HG03135 (cell line): Measurements from ENCODE around the gene CABLES1.
"Not testable (repeated sequence)": the region's sequence is repeated elsewhere in the genome, so short reads cannot be mapped to it uniquely, and the experiment has no call there.

ENCODE experiments used
- ATAC-seq: cut with Tn5 transposase; IDR thresholded peaks from one replicate; pipeline ENCODE4 v1.9.1; 2021; ENCODE audit warnings: mild to moderate bottlenecking, moderate library complexity; ENCODE audit not compliant: unreplicated experiment

The CABLES1 gene

DNA sequence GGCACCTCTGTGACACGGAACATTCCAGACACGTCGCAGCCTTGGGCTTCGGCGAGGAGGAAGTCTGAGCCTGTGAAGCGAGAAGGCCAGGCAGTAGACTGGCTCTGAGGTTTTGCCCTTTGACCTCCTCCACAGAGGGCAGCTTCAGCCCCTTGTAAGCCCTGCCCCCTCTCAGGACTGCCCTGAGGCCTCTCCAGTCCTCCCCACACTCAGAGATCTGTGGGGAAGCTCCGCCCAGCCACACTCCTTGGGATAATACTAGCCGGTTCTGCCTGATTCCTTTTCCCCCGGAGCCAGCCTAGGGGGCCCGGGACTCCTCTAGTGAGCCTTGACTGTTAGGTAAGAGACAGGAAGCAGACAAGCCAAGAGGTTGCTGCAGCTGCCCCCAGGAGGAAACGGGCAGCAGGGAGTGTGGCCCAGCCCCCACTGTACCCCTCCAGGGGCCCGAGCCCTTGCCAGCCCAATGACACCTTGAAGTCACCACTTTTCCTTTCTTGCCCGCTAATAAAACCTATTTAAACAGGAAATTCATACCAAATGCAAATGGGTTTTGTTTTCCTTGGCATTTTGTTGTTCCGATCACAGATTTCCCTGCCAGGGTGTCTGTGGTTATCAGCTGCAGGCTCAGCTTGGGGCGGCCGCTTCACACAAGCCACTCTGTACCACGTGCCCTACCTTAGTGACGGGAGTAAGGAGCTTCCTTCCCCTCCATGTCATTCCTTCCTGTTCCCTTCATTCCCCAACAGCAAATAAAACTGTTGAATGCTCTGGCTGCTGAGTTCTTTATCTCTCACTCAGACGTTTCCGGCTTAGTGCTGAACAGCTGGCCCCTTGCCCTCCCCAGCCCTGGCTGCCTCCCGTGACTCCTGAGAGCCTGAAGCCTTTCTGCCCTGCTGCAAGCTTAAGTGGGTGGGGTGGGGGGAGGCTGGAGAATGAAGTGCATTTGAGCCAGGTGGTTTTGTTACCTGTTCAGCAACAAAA is 124.7 kb downstream of the CABLES1 start:
- ATAC-seq = peak; percentile 59

DNA sequence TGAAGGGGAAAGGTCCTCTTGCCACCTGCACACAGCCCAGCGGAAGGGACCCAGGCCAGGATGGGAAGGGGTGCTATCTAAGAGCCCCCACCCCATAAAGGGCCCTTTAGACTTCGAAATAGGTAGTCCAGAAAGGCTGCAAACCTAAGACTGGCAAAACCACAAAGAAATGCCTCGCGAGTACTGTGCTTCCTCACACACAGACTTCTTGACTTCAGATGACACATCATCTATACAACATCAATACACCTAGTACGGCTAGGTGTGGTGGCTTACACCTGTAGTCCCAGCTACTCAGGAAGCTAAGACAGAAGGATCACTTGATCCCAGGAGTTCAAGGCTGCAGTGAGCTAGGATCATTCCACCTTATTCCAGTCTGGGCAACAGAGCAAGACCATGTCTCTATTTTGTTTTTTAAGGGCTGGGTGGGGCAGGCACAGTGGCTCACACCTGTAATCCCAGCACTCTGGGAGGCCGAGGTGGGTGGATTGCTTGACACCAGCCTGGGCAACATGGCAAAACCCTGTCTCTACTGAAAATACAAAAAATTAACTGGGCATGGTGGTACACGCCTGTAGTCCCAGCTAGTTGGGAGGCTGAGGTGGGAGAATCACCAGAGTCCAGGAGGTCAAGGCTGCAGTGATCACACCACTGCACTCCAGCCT is 125.8 kb downstream of the CABLES1 start:
- ATAC-seq = no peak

DNA sequence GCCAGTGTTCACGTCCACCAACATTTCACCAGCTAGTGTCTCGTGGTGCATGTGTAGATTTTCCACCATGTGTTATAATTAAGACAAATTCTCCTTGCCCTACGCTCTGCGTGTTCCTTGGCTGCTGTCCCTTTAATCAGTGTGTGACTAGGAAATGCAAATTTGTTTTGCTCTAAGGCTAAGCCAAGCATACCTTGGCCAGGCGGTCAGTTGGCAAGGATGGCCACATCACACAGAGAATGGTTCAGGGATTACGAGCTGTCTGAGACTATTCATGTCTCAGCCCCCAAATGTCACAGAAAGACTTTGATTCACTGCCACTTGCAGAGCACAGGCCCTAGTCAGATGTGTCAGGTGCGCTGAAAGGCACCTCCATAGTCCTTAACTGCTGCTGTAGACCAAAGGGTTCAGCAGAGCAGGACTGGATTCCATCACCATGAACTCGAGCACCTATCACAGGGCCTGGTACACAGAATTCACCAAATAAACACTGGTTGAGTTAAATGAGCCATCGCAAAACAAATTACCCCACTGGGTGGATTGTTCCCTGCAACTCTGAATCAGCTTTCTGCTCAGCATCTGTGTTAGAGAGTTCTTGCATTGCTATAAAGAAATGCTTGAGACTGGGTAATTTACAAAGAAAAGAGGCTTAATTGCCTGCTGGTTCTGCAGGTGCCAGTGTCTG is 128.4 kb downstream of the CABLES1 start:
- no peak for ATAC-seq

DNA sequence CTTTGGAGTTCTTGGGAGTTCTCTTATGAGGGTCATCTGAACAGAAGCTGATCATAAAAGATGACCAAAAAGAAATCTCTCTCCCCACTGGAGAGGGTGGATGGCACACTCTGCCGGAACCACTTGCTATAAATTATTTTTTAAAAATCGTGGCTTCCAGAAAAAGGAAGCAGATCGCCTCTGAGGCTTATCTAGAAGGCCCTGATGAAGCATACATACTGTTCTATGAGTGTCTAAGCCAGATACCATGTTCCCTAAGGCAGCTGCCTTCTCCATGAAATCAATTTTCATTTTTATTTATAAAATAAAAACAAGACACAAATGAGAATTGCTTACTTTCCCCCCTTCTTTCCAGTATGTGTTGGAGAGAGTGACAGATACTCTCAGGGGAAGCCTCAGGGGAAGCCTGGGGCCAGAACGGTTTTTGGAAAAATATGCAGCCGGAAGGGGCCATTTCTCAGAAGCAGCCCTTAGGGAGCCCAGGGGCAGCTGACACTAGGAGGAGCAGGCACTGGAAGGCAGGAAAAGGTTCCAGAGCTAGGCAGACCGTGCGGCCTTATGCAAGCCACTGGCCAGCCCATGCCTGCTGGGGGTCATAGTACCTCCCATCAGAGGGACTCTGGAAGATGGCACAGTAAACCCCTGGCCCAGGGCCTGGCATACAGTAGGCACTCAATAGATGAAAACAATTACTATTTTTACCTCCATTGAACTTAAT is 130.6 kb downstream of the CABLES1 start:
- no peak for ATAC-seq

- no peak for ATAC-seq
Observed at GRCh38 chr18:23266717-23267446, 131.6 kb downstream of the CABLES1 start.

- no peak for ATAC-seq
Observed at GRCh38 chr18:23267447-23267776, 132.1 kb downstream of the CABLES1 start.

DNA sequence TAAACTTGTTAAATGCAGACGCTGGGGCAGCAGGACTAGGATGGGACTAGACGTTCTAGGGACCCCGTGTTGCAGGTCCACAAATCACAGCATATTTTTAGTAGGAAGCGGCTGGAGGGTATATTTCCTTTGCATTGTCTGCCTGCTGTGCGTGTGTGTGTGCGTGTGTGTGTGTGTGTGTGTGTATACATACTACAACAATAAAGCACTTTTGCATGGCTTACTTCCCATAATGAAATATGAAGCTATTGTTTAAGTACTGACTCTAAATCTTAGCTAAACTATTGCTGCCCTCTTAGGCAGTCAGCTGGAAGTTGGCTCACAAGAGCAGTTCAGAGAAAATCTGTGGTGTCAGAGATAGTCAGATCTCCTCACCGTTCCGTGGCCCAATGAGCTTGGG is 133.4 kb downstream of the CABLES1 start:
- no peak for ATAC-seq

DNA sequence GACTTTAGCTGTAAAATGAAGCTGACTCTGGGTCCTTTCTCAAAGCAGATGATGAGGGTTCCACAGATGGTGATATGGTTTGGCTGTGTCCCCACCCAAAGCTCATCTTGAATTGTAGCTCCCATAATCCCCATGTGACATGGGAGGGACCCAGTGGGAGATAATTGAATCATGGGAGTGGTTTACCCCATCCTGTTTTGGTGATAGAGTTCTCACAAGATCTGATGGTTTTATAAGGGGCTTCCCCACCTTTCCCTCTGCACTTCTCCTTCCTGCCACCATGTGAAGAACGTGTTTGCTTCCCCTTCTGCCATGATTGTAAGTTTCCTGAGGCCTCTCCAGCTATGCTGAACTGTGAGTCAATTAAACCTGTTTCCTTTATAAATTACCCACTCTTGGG is 133.8 kb downstream of the CABLES1 start:
- ATAC-seq = not testable (repeated sequence)

DNA sequence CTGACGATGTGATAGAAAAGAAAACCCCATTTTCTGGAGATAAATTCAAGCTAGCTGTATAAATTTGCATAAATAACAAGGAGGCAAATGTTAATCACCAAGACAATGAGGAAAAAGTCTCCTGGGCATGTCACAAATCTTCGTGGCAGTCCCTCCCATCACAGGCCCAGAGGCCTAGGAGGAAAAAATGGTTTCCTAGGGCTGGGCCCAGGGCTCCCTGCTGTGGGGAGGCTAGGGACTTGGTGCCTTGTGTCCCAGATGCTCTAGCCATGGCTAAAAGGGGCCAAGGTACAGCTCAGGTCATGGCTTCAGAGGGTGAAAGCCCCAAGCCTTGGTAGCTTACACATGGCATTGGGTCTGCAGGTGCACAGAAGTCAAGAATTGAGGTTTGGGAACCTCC is 134.6 kb downstream of the CABLES1 start:
- ATAC-seq = no peak

GRCh38 chr18:23270986-23271680 is 135.8 kb downstream of the CABLES1 start:
- ATAC-seq = no peak

DNA sequence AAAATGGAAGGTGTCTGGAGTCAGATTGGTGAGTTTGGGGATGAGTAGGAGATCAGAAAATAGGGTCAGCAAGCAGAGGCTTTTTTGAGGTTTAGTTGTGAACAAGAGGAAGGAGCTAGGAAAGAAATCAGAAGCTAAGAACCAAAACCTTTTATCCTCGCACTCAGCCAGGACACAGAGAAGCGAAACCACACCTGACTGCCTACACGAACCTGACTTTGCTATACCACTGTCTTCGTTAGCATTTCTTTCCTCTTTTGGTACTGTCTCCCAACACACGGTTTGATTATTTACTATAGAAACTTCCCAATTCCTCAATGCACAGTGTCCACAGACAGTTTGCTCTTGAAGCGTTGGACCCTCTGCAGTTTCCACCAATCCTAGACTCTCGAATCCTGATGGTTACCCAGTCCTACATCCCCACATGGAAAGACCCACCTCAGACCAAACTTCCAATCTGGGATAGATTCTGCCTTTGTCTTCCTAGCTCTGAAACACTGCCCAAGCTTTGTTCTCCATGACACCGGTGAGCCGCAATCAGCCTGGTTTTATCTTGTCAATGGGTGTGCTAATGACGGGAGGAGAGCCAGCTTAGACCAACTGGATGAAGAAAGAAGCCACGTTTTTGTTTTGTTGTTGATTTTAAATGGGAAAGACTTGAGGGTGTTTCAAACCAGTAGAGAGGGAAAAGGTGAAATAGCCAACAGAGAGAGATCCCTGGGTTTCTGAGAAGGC is 137.4 kb downstream of the CABLES1 start:
- no peak for ATAC-seq

GRCh38 chr18:23273443-23273966 is 138.2 kb downstream of the CABLES1 start:
- no peak for ATAC-seq

- no peak for ATAC-seq
Observed at GRCh38 chr18:23274638-23275482, 139.6 kb downstream of the CABLES1 start.

DNA sequence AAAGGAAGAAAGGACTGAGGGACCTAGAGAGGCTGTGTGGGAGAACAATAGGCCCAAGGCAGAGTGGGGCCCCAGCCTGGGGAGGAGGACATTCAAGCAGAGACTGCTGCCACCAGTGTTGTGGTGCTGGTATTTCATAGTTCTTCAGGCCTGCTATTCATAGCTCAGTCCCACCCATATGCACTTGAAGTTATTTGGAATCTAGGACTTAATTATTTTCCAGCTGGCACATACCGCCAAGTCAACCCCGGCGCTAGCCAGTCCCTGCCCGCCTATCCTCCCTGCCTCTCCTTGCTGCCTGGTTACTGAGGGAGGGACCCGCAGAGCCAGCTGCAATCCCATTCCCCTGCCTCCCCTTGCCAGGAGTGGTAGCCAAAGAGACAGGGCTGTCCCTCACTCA is 141.2 kb downstream of the CABLES1 start:
- ATAC-seq = no peak

- no peak for ATAC-seq
Observed at GRCh38 chr18:23277399-23277798, 142.1 kb downstream of the CABLES1 start.

GRCh38 chr18:23279931-23280330 is 144.6 kb downstream of the CABLES1 start:
- ATAC-seq = no peak

- ATAC-seq = no peak
Observed at GRCh38 chr18:23280844-23281243, 145.6 kb downstream of the CABLES1 start.
